CD4-positive, alpha-beta T cell (primary cell): Measurements from ENCODE around the gene TFPI. TPM values are rescaled to one million over a fixed set of nuclear protein-coding genes. Genes with fewer than 3 reads are reported as not detected.
A peak's percentile ranks its signal among the peaks of the same experiment; 100 is the strongest.

Source experiments
- ATAC-seq: fragments of 200-7000 bp; cut with Tn5 transposase; one replicate; pipeline ENCODE4 v1.10.0; 2022; ENCODE audit warnings: mild to moderate bottlenecking; ENCODE audit not compliant: poor library complexity
- CTCF ChIA-PET: fragments of 350-600 bp; sonication (Branson Sonifier 250); formaldehyde crosslinking; loops from one replicate; lab custom pipeline; 2021; ENCODE audit warnings: antibody characterized with exemption, inconsistent platforms; lab: Charles Lee
- POLR2A ChIA-PET: fragments of 350-600 bp; sonication (Branson Sonifier 250); formaldehyde crosslinking; loops from one replicate; lab custom pipeline; 2021; ENCODE audit warnings: antibody characterized with exemption, inconsistent platforms; lab: Charles Lee
- DNase-seq, 14 experiments: peaks; one replicate each; pipeline ENCODE4 v3.0.0-alpha.2; 2013 to 2020; ENCODE audit warnings: mixed read lengths in 2 of 14
- H3K27ac ChIP-seq, 2 donors: one replicate each; pipeline versions ENCODE4 v1.5.1 to v1.7.0; 2013; ENCODE audit warnings: low read length in 2 of 2, low read depth in 1 of 2, mild to moderate bottlenecking in 1 of 2
- H3K27me3 ChIP-seq, 2 experiments: 1 replicate in 1 of 2; 2 replicates in 1 of 2; pipeline versions ENCODE4 v1.6.1 to v1.7.0; 2013; ENCODE audit warnings: low read length in 2 of 2, control low read depth in 1 of 2, mild to moderate bottlenecking in 1 of 2, moderate library complexity in 1 of 2; ENCODE audit not compliant: insufficient read depth in 2 of 2, control insufficient read depth in 1 of 2
- H3K36me3 ChIP-seq: one replicate; pipeline ENCODE4 v1.6.1; 2013; ENCODE audit warnings: low read length, control low read depth; ENCODE audit not compliant: insufficient read depth
- H3K4me1 ChIP-seq: one replicate; pipeline ENCODE4 v1.6.1; 2013; ENCODE audit warnings: low read length, control low read depth; ENCODE audit not compliant: insufficient read depth
- H3K4me3 ChIP-seq: one replicate; pipeline ENCODE4 v1.5.1; 2013; ENCODE audit warnings: mild to moderate bottlenecking, low read length, moderate library complexity
- H3K9me3 ChIP-seq, 2 experiments: 1 replicate in 1 of 2; 2 replicates in 1 of 2; pipeline versions ENCODE4 v1.6.1 to v1.7.0; 2013; ENCODE audit warnings: low read length in 2 of 2, mild to moderate bottlenecking in 2 of 2, control low read depth in 1 of 2, moderate library complexity in 1 of 2; ENCODE audit not compliant: control insufficient read depth in 1 of 2, insufficient read depth in 1 of 2
- H3K27ac Mint-ChIP-seq: one replicate; pipeline ENCODE4 v1.8.0; 2020; ENCODE audit warnings: mixed read lengths
- H3K27me3 Mint-ChIP-seq: one replicate; pipeline ENCODE4 v1.8.0; 2021; ENCODE audit warnings: mixed read lengths
- H3K36me3 Mint-ChIP-seq: one replicate; pipeline ENCODE4 v1.8.0; 2021; ENCODE audit warnings: low read depth, mixed read lengths
- H3K4me1 Mint-ChIP-seq: one replicate; pipeline ENCODE4 v1.8.0; 2021; ENCODE audit warnings: low read depth, mixed read lengths
- H3K4me3 Mint-ChIP-seq: one replicate; pipeline ENCODE4 v1.8.0; 2020; ENCODE audit warnings: mild to moderate bottlenecking, mixed read lengths
- H3K9me3 Mint-ChIP-seq: one replicate; pipeline ENCODE4 v1.8.0; 2020; ENCODE audit warnings: mixed read lengths
- CTCF ChIP-seq: fragments of 200-600 bp; IDR thresholded peaks from one replicate; pipeline ENCODE4 v1.8.0; 2022; ENCODE audit warnings: antibody characterized with exemption, mild to moderate bottlenecking
- intact Hi-C, 2 experiments: fragments of 100-400 bp; cut with DNase I in 1 of 2; cut with micrococcal nuclease in 1 of 2; formaldehyde crosslinking; loops; one replicate each; pipeline versions ENCODE4 v1.15.1 to v1.9.0; 2023 to 2025; cut with DNase I, micrococcal nuclease
- total RNA-seq, 174 experiments: library from RNA in 2 of 174; stranded (reverse) in 2 of 174; gene quantifications; one replicate each; pipeline ENCODE4 v1.2.3 and lab custom pipeline; 2021 to 2026

The TFPI gene
- total RNA-seq, 2 experiments from 2014 or later: 0.17 TPM; not detected in 1

- TF ChIP-seq CTCF: no peak
- no peak overlapping the region for H3K27ac ChIP-seq
- DNase-seq (peak in 2 of 14 experiments; percentile 5 to 6), ATAC-seq (peak; percentile 72)
- H3K27me3 ChIP-seq: no peaks in the 10 kb centered on the region
- H3K27me3 Mint-ChIP-seq: no peaks in the 10 kb centered on the region
- no peak overlapping the region for H3K4me3 Mint-ChIP-seq
- H3K4me1 ChIP-seq: no peaks in the 10 kb centered on the region
- H3K36me3 ChIP-seq: no peaks in the 10 kb centered on the region
- H3K9me3 ChIP-seq: no peaks in the 10 kb centered on the region
- ChIA-PET CTCF (no interaction called here), POLR2A (no interaction called here)
- no peaks in the 10 kb centered on the region for H3K36me3 Mint-ChIP-seq
- intact Hi-C loops: loop anchor here in 1 of 2 experiments (10.0 kb wide), 1 partner anchor 1905 kb away; no protein-coding TSS in a partner anchor
- no peak overlapping the region for H3K27ac Mint-ChIP-seq
- H3K4me3 ChIP-seq: no peak overlapping the region
- no peaks in the 10 kb centered on the region for H3K9me3 Mint-ChIP-seq
- H3K4me1 Mint-ChIP-seq: peaks cover 13% of the 10 kb centered on the region
Observed at GRCh38 chr2:187509667-187510417, 44.4 kb downstream of the TFPI start.

GRCh38 chr2:187506416-187506815, 47.8 kb downstream of the TFPI start:
- Histone ChIP-seq H3K36me3 (no peaks in the 10 kb centered on the region), H3K9me3 (no peaks in the 10 kb centered on the region), H3K27me3 (no peaks in the 10 kb centered on the region), H3K4me3 (no peak overlapping the region), H3K27ac (no peak overlapping the region), H3K4me1 (no peaks in the 10 kb centered on the region)
- no peaks in the 10 kb centered on the region for H3K27me3 Mint-ChIP-seq
- POLR2A ChIA-PET: no interaction called here
- no peaks in the 10 kb centered on the region for H3K9me3 Mint-ChIP-seq
- ATAC-seq (no peak), DNase-seq (no peak)
- H3K4me1 Mint-ChIP-seq: peaks cover 17% of the 10 kb centered on the region
- no peaks in the 10 kb centered on the region for H3K36me3 Mint-ChIP-seq
- no peak overlapping the region for H3K27ac Mint-ChIP-seq
- no peak overlapping the region for H3K4me3 Mint-ChIP-seq
- CTCF ChIA-PET: no interaction called here
- intact Hi-C loops: loop anchor here in 1 of 2 experiments (10.0 kb wide), 1 partner anchor 1908 kb away; no protein-coding TSS in a partner anchor
- no peak for TF ChIP-seq CTCF

GRCh38 chr2:187505065-187505672, 49.1 kb downstream of the TFPI start:
- no peak for DNase-seq
- Mint-ChIP-seq H3K9me3 (no peaks in the 10 kb centered on the region), H3K27me3 (no peaks in the 10 kb centered on the region), H3K36me3 (no peaks in the 10 kb centered on the region), H3K4me3 (no peak overlapping the region), H3K4me1 (peaks cover 12% of the 10 kb centered on the region), H3K27ac (no peak overlapping the region)
- ChIA-PET POLR2A (no interaction called here), CTCF (no interaction called here)
- Histone ChIP-seq H3K4me1 (no peaks in the 10 kb centered on the region), H3K27ac (no peak overlapping the region), H3K9me3 (no peaks in the 10 kb centered on the region), H3K36me3 (no peaks in the 10 kb centered on the region), H3K4me3 (no peak overlapping the region), H3K27me3 (no peaks in the 10 kb centered on the region)
- intact Hi-C loops: loop anchor here in 1 of 2 experiments (10.0 kb wide), 1 partner anchor 1910 kb away; no protein-coding TSS in a partner anchor
- no peak for ATAC-seq
- no peak for TF ChIP-seq CTCF
